ENCODE measurements around the gene SERP2. TPM values are rescaled to one million over a fixed set of nuclear protein-coding genes. Genes with fewer than 3 reads are reported as not detected.

Gene SERP2
- total and polyA plus RNA-seq, 10 of the 15 experiments (the other 5 are each of a cell fraction or from before 2014, with no cell fraction given): not detected

- FAIRE-seq (no peak), ATAC-seq (no peak), DNase-seq (ENCODE audit: low read depth, low spot score) (no peak)
- ChIA-PET SMC1A (ENCODE audit: uncharacterized antibody, unreplicated experiment) (no interaction called here), CTCF (no interaction called here), POLR2A (no interaction called here), RAD21 (ENCODE audit: unreplicated experiment) (no interaction called here)
- Histone ChIP-seq H3K9me3 (replicated peaks; ENCODE audit: control insufficient read depth, insufficient read depth, low read length) (no peaks in the 10 kb centered on the region), H3K4me2 (ENCODE audit: control insufficient read depth, insufficient read depth) (no peak overlapping the region), H3K9ac (ENCODE audit: control insufficient read depth, insufficient read depth, low read length) (no peak overlapping the region), H3K27ac (ENCODE audit: control insufficient read depth, insufficient read depth) (no peak overlapping the region), H3K27me3 (replicated peaks in 1 of 2; ENCODE audit: control insufficient read depth in 2 of 2, insufficient read depth in 2 of 2, low read length in 1 of 2) (peaks cover 3 to 4% of the 10 kb centered on the region in 2 experiments; a peak in 3 of 4 replicates), H3K4me1 (ENCODE audit: control insufficient read depth, insufficient read depth, low read length) (no peaks in the 10 kb centered on the region), H2AFZ (ENCODE audit: control insufficient read depth, low read depth, low read length) (no peak overlapping the region), H4K20me1 (ENCODE audit: control insufficient read depth, insufficient read depth) (no peaks in the 10 kb centered on the region), H3K4me3 (no peak overlapping the region), H3K79me2 (ENCODE audit: control insufficient read depth, insufficient read depth, low read length) (no peaks in the 10 kb centered on the region), H3K36me3 (ENCODE audit: control insufficient read depth in 2 of 2, insufficient read depth in 2 of 2, low read length in 1 of 2) (no peaks in the 10 kb centered on the region)
- TF ChIP-seq, protein P1, sequence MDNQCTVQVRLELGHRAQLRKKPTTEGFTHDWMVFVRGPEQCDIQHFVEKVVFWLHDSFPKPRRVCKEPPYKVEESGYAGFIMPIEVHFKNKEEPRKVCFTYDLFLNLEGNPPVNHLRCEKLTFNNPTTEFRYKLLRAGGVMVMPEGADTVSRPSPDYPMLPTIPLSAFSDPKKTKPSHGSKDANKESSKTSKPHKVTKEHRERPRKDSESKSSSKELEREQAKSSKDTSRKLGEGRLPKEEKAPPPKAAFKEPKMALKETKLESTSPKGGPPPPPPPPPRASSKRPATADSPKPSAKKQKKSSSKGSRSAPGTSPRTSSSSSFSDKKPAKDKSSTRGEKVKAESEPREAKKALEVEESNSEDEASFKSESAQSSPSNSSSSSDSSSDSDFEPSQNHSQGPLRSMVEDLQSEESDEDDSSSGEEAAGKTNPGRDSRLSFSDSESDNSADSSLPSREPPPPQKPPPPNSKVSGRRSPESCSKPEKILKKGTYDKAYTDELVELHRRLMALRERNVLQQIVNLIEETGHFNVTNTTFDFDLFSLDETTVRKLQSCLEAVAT (IDR thresholded peaks at IDR 0.05): no peak
- TF ChIP-seq, protein P2, sequence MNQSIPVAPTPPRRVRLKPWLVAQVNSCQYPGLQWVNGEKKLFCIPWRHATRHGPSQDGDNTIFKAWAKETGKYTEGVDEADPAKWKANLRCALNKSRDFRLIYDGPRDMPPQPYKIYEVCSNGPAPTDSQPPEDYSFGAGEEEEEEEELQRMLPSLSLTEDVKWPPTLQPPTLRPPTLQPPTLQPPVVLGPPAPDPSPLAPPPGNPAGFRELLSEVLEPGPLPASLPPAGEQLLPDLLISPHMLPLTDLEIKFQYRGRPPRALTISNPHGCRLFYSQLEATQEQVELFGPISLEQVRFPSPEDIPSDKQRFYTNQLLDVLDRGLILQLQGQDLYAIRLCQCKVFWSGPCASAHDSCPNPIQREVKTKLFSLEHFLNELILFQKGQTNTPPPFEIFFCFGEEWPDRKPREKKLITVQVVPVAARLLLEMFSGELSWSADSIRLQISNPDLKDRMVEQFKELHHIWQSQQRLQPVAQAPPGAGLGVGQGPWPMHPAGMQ (IDR thresholded peaks at IDR 0.05; ENCODE audit: borderline replicate concordance): no peak
- TF ChIP-seq MEF2B (IDR thresholded peaks at IDR 0.05; ENCODE audit: partially characterized antibody, poor library complexity, severe bottlenecking): no peak
- TF ChIP-seq CREB1 (IDR thresholded peaks at IDR 0.05; ENCODE audit: low read depth): no peak
- TF ChIP-seq, protein P3, sequence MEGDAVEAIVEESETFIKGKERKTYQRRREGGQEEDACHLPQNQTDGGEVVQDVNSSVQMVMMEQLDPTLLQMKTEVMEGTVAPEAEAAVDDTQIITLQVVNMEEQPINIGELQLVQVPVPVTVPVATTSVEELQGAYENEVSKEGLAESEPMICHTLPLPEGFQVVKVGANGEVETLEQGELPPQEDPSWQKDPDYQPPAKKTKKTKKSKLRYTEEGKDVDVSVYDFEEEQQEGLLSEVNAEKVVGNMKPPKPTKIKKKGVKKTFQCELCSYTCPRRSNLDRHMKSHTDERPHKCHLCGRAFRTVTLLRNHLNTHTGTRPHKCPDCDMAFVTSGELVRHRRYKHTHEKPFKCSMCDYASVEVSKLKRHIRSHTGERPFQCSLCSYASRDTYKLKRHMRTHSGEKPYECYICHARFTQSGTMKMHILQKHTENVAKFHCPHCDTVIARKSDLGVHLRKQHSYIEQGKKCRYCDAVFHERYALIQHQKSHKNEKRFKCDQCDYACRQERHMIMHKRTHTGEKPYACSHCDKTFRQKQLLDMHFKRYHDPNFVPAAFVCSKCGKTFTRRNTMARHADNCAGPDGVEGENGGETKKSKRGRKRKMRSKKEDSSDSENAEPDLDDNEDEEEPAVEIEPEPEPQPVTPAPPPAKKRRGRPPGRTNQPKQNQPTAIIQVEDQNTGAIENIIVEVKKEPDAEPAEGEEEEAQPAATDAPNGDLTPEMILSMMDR (IDR thresholded peaks at IDR 0.05 in 2 of 3, conservative IDR thresholded peaks at IDR 0.05 in 1 of 3; ENCODE audit: control insufficient read depth in 2 of 3, extremely low read depth in 1 of 3, insufficient read depth in 1 of 3, low read depth in 3 of 3, low read length in 3 of 3): no peak
- no peak for TF ChIP-seq KDM1A (IDR thresholded peaks at IDR 0.05; ENCODE audit: borderline replicate concordance)
- TF ChIP-seq CREM (IDR thresholded peaks at IDR 0.05; ENCODE audit: low read depth): no peak
- no peak for TF ChIP-seq RBBP5 (conservative IDR thresholded peaks at IDR 0.05)
- no peak for TF ChIP-seq ZNF207 (IDR thresholded peaks at IDR 0.05; ENCODE audit: borderline replicate concordance)
- in situ Hi-C loops (cut with MboI) (no loop called here), intact Hi-C loops (cut with micrococcal nuclease; ENCODE audit: unreplicated experiment) (no loop called here)
- BruUV-seq (replicated peaks): no TSS peak
- WGBS (ENCODE audit: insufficient coverage, insufficient replicate concordance, low lambda C conversion rate, missing lambda C conversion rate): 0% methylated on average over 1 of the region's 1 CpG
Measured at GRCh38 chr13:44389876-44390275, 16.3 kb downstream of the SERP2 start.

All from GM12878 (cell line).